ENCODE measurements around the gene ARL14EPL.

DNA sequence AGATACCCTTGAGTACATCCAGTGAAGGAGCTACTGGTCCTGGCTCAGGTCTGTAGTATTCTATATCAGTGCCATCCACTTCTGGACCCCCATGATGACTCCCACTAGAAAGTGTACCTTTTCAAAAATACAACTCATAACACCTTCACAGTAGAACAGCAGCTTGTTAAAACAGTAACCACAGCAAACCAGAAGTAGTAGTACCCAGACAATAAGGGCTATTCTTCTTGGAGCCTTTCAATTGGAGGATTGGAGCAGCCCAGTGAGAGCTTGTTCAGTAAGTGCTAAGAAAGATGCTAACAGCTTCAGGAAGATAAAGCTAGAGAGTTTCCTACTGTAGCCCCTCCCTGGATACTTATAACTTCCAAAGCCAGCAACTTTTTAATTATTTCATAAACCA is 10.1 kb downstream of the ARL14EPL start:
- TF ChIP-seq, protein P1, sequence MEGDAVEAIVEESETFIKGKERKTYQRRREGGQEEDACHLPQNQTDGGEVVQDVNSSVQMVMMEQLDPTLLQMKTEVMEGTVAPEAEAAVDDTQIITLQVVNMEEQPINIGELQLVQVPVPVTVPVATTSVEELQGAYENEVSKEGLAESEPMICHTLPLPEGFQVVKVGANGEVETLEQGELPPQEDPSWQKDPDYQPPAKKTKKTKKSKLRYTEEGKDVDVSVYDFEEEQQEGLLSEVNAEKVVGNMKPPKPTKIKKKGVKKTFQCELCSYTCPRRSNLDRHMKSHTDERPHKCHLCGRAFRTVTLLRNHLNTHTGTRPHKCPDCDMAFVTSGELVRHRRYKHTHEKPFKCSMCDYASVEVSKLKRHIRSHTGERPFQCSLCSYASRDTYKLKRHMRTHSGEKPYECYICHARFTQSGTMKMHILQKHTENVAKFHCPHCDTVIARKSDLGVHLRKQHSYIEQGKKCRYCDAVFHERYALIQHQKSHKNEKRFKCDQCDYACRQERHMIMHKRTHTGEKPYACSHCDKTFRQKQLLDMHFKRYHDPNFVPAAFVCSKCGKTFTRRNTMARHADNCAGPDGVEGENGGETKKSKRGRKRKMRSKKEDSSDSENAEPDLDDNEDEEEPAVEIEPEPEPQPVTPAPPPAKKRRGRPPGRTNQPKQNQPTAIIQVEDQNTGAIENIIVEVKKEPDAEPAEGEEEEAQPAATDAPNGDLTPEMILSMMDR (conservative IDR thresholded peaks at IDR 0.05) = no peak
- TF ChIP-seq EZH2 (IDR thresholded peaks at IDR 0.05; ENCODE audit: low read depth) = no peak
